A673 (cell line): ENCODE data around the gene LRRC1. TPM values are rescaled to one million over a fixed set of nuclear protein-coding genes. Genes with fewer than 3 reads are reported as not detected.

ENCODE experiments used
- BruUV-seq: library from RNA; stranded (reverse); fragments of 400-500 nt; replicated peaks from 2 replicates; lab custom pipeline; 2021; lab: Mats Ljungman, UMichigan
- CTCF ChIA-PET: fragments of 300-600 bp; sonication (Branson Sonifier 250); formaldehyde crosslinking; loops from one replicate; lab custom pipeline; 2022; ENCODE audit warnings: antibody characterized with exemption; lab: Charles Lee
- POLR2A ChIA-PET: fragments of 300-600 bp; sonication (Branson Sonifier 250); formaldehyde crosslinking; loops from one replicate; lab custom pipeline; 2022; ENCODE audit warnings: antibody characterized with exemption; ENCODE audit not compliant: low non-redundant PET; lab: Charles Lee
- DNase-seq: peaks from one replicate; pipeline ENCODE4 v3.0.0-alpha.2; 2015; ENCODE audit warnings: low spot score
- H3K27ac ChIP-seq: fragments of 200-600 bp; sonication (generic); 2 replicates; pipeline ENCODE4 v1.5.1; 2016; ENCODE audit warnings: mixed run types, low read depth, mild to moderate bottlenecking, mixed read lengths, antibody characterized with exemption, low read length; ENCODE audit not compliant: poor library complexity, severe bottlenecking
- H3K27me3 ChIP-seq: fragments of 200-600 bp; sonication (generic); replicated peaks from 2 replicates; pipeline ENCODE4 v1.6.1; 2017; ENCODE audit warnings: mixed run types, low read depth, mild to moderate bottlenecking, mixed read lengths, antibody characterized with exemption, low read length; ENCODE audit not compliant: insufficient read depth, poor library complexity
- H3K36me3 ChIP-seq: fragments of 200-600 bp; sonication (generic); 2 replicates; pipeline ENCODE4 v1.6.1; 2016; ENCODE audit warnings: mixed run types, mild to moderate bottlenecking, mixed read lengths, antibody characterized with exemption, low read length; ENCODE audit not compliant: insufficient read depth, poor library complexity, severe bottlenecking
- H3K4me1 ChIP-seq: fragments of 200-600 bp; sonication (generic); 2 replicates; pipeline ENCODE4 v1.6.1; 2017; ENCODE audit warnings: mixed run types, mild to moderate bottlenecking, mixed read lengths, antibody characterized with exemption, low read length; ENCODE audit not compliant: insufficient read depth, poor library complexity, severe bottlenecking
- H3K4me3 ChIP-seq: fragments of 200-600 bp; sonication (generic); 2 replicates; pipeline ENCODE4 v1.5.1; 2016; ENCODE audit warnings: low read depth, mixed run types, mild to moderate bottlenecking, mixed read lengths, low read length; ENCODE audit not compliant: poor library complexity, severe bottlenecking
- H3K9me3 ChIP-seq: fragments of 200-600 bp; sonication (generic); 2 replicates; pipeline ENCODE4 v1.6.1; 2016; ENCODE audit warnings: mixed run types, low read depth, mild to moderate bottlenecking, mixed read lengths, antibody characterized with exemption, low read length; ENCODE audit not compliant: poor library complexity, severe bottlenecking
- EZH2 ChIP-seq: fragments of 200-600 bp; sonication (generic); IDR thresholded peaks from 2 replicates; pipeline ENCODE4 v1.6.1; 2017; ENCODE audit warnings: borderline replicate concordance, low read depth, mild to moderate bottlenecking, mixed read lengths, antibody characterized with exemption, low read length; ENCODE audit not compliant: poor library complexity, severe bottlenecking
- intact Hi-C: fragments of 100-400 bp; cut with micrococcal nuclease; formaldehyde crosslinking; loops from one replicate; pipeline ENCODE4 v1.10.0; 2022; ENCODE audit not compliant: unreplicated experiment
- total RNA-seq: library from RNA; stranded (reverse); gene quantifications from 2 replicates; pipeline ENCODE4 v1.2.3, GENCODE V29; 2021
- TF ChIP-seq, protein P1 (sequence below): fragments of 300-800, 200-600 bp; sonication (generic); conservative IDR thresholded peaks from 2 replicates; pipeline ENCODE4 v1.5.1; 2017; ENCODE audit warnings: low read depth, mild to moderate bottlenecking, antibody characterized with exemption, low read length, moderate library complexity, mixed read lengths

LRRC1 gene
- total RNA-seq, 1 experiment from 2014 or later, result 4.4 TPM

DNA sequence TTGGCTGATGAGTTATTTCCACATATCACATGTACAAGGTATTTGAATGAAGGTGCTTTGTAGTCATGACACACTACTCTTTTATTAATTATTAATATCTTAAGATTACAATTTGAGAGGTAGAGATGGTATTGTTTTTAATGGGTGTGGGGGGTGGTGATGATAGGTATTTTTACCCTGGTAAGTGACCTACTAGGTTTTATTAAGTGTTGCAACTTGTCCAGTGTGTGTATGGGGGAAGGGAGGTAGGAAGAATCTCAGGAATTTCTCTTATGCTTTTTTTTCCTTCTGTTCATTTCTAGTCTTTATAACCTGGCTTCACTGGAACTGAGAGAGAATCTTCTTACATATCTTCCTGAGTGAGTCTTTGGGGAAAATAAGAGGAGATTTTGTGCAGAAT, 101.4 kb downstream of the LRRC1 start:
- Histone ChIP-seq H3K4me3 (no peak overlapping the region), H3K36me3 (no peaks in the 10 kb centered on the region), H3K4me1 (no peaks in the 10 kb centered on the region), H3K27me3 (no peaks in the 10 kb centered on the region), H3K27ac (no peak overlapping the region), H3K9me3 (no peaks in the 10 kb centered on the region)
- intact Hi-C loops, result no loop called here
- no peak for DNase-seq
- TF ChIP-seq, protein P1, sequence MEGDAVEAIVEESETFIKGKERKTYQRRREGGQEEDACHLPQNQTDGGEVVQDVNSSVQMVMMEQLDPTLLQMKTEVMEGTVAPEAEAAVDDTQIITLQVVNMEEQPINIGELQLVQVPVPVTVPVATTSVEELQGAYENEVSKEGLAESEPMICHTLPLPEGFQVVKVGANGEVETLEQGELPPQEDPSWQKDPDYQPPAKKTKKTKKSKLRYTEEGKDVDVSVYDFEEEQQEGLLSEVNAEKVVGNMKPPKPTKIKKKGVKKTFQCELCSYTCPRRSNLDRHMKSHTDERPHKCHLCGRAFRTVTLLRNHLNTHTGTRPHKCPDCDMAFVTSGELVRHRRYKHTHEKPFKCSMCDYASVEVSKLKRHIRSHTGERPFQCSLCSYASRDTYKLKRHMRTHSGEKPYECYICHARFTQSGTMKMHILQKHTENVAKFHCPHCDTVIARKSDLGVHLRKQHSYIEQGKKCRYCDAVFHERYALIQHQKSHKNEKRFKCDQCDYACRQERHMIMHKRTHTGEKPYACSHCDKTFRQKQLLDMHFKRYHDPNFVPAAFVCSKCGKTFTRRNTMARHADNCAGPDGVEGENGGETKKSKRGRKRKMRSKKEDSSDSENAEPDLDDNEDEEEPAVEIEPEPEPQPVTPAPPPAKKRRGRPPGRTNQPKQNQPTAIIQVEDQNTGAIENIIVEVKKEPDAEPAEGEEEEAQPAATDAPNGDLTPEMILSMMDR, result no peak
- TF ChIP-seq EZH2, result no peak
- CTCF ChIA-PET, result no interaction called here
- POLR2A ChIA-PET, result no interaction called here
- no TSS peak for BruUV-seq

- Histone ChIP-seq H3K27ac (no peak overlapping the region), H3K4me1 (no peaks in the 10 kb centered on the region), H3K36me3 (no peaks in the 10 kb centered on the region), H3K27me3 (no peaks in the 10 kb centered on the region), H3K4me3 (no peak overlapping the region), H3K9me3 (no peaks in the 10 kb centered on the region)
- no peak for TF ChIP-seq EZH2
- TF ChIP-seq, protein P1, result no peak
- ChIA-PET POLR2A (no interaction called here), CTCF (no interaction called here)
- intact Hi-C loops, result no loop called here
- BruUV-seq, result no TSS peak
- DNase-seq, result no peak
Measured at GRCh38 chr6:53898026-53898795, 103.4 kb downstream of the LRRC1 start.

- POLR2A ChIA-PET, result no interaction called here
- H3K4me1 ChIP-seq, result no peaks in the 10 kb centered on the region
- no peaks in the 10 kb centered on the region for H3K36me3 ChIP-seq
- no peak overlapping the region for H3K4me3 ChIP-seq
- CTCF ChIA-PET, result no interaction called here
- H3K27me3 ChIP-seq, result no peaks in the 10 kb centered on the region
- intact Hi-C loops, result no loop called here
- DNase-seq, result no peak
- no peak for TF ChIP-seq EZH2
- TF ChIP-seq, protein P1, result no peak
- BruUV-seq, result no TSS peak
- no peak overlapping the region for H3K27ac ChIP-seq
- H3K9me3 ChIP-seq, result no peaks in the 10 kb centered on the region
Measured at GRCh38 chr6:53899512-53899911, 104.7 kb downstream of the LRRC1 start.
